NCI-H2196 (cell line): ENCODE measurements around the gene B3GNT7.

ENCODE experiments used
- DNase-seq: peaks from one replicate; lab custom pipeline; 2025; ENCODE audit not compliant: unreplicated experiment; lab: John Stamatoyannopoulos, UW

B3GNT7 gene

GRCh38 chr2:231383416-231384108 is 11.9 kb upstream of the B3GNT7 start:
- no peak for DNase-seq

GRCh38 chr2:231384109-231384435 is 11.4 kb upstream of the B3GNT7 start:
- DNase-seq = no peak

- DNase-seq = no peak
Measured at GRCh38 chr2:231384970-231385369, 10.5 kb upstream of the B3GNT7 start.

GRCh38 chr2:231385429-231385828 is 10.1 kb upstream of the B3GNT7 start:
- no peak for DNase-seq

- DNase-seq = no peak
Measured at GRCh38 chr2:231386446-231386845, 9.1 kb upstream of the B3GNT7 start.

GRCh38 chr2:231387904-231388724 is 7.4 kb upstream of the B3GNT7 start:
- DNase-seq = no peak

- no peak for DNase-seq
Measured at GRCh38 chr2:231388725-231389346, 6.7 kb upstream of the B3GNT7 start.

- DNase-seq = no peak
Measured at GRCh38 chr2:231390667-231391066, 4.8 kb upstream of the B3GNT7 start.

GRCh38 chr2:231391981-231392380 is 3.5 kb upstream of the B3GNT7 start:
- DNase-seq = no peak

GRCh38 chr2:231392431-231393148 is 2.9 kb upstream of the B3GNT7 start:
- no peak for DNase-seq

- DNase-seq = no peak
Measured at GRCh38 chr2:231393149-231394131, 2.1 kb upstream of the B3GNT7 start.

- no peak for DNase-seq
Measured at GRCh38 chr2:231394211-231395141, 1.0 kb upstream of the B3GNT7 start.

- DNase-seq = no peak
Measured at GRCh38 chr2:231396058-231396821, 730 bp downstream of the B3GNT7 start.

GRCh38 chr2:231397011-231397927 is 1.8 kb downstream of the B3GNT7 start:
- no peak for DNase-seq

- no peak for DNase-seq
Measured at GRCh38 chr2:231397928-231398294, 2.4 kb downstream of the B3GNT7 start.

- DNase-seq = no peak
Measured at GRCh38 chr2:231398585-231398984, 3.1 kb downstream of the B3GNT7 start.

- DNase-seq = no peak
Measured at GRCh38 chr2:231399046-231399852, 3.7 kb downstream of the B3GNT7 start.
